IMR-90 (cell line): Measurements from ENCODE around the gene C1orf105. TPM values are rescaled to one million over a fixed set of nuclear protein-coding genes. Genes with fewer than 3 reads are reported as not detected.

Source experiments
- ATAC-seq: fragments of 200-7000 bp; cut with Tn5 transposase; 2 replicates; pipeline ENCODE4 v1.9.1; 2020; ENCODE audit warnings: low read depth, mild to moderate bottlenecking, moderate library complexity
- BruUV-seq: library from RNA; stranded (reverse); fragments of 400-500 nt; replicated peaks from 2 replicates; lab custom pipeline; 2021; lab: Mats Ljungman, UMichigan
- CTCF ChIA-PET: fragments of 300-600 bp; formaldehyde crosslinking; extraction: SDS; loops from one replicate; lab custom pipeline; 2021; ENCODE audit warnings: antibody characterized with exemption; lab: Yijun Ruan, JAX
- POLR2A ChIA-PET: fragments of 300-600 bp; sonication (Branson Sonifier 250); formaldehyde crosslinking; loops from one replicate; lab custom pipeline; 2022; ENCODE audit warnings: antibody characterized with exemption; ENCODE audit not compliant: unreplicated experiment; lab: Charles Lee
- DNase-seq: peaks from one replicate; pipeline ENCODE4 v3.0.0; 2013
- H2AFZ ChIP-seq: replicated peaks from 2 replicates; pipeline ENCODE3; 2013; ENCODE audit warnings: low read length, mild to moderate bottlenecking; ENCODE audit not compliant: poor library complexity
- H2AK5ac ChIP-seq: 2 replicates; pipeline ENCODE4 v1.6.1; 2013; ENCODE audit warnings: low read depth, low read length, inconsistent platforms
- H2AK9ac ChIP-seq: replicated peaks from 2 replicates; pipeline ENCODE3; 2013; ENCODE audit warnings: mild to moderate bottlenecking, low read depth, low read length, moderate library complexity; ENCODE audit not compliant: poor library complexity
- H2BK120ac ChIP-seq: 2 replicates; pipeline ENCODE4 v1.6.1; 2013; ENCODE audit warnings: low read depth, low read length, inconsistent platforms
- H2BK15ac ChIP-seq: 3 replicates; pipeline ENCODE4 v1.6.1; 2013; ENCODE audit warnings: low read depth, low read length, inconsistent platforms
- H2BK20ac ChIP-seq: 2 replicates; pipeline ENCODE4 v1.6.1; 2013; ENCODE audit warnings: low read depth, mild to moderate bottlenecking, inconsistent platforms, low read length, moderate library complexity
- H2BK5ac ChIP-seq: 2 replicates; pipeline ENCODE4 v1.6.1; 2013; ENCODE audit warnings: mild to moderate bottlenecking, low read depth, low read length, inconsistent platforms; ENCODE audit not compliant: poor library complexity, severe bottlenecking
- H3K14ac ChIP-seq: replicated peaks from 2 replicates; pipeline ENCODE4 v1.6.1; 2013; ENCODE audit warnings: low read depth, low read length, inconsistent platforms
- H3K18ac ChIP-seq: 2 replicates; pipeline ENCODE4 v1.6.1; 2013; ENCODE audit warnings: low read depth, low read length, control low read depth
- H3K23ac ChIP-seq: 2 replicates; pipeline ENCODE4 v1.6.1; 2013; ENCODE audit warnings: low read depth, low read length, inconsistent platforms
- H3K27ac ChIP-seq: 2 replicates; pipeline ENCODE4 v1.5.1; 2013; ENCODE audit warnings: mild to moderate bottlenecking, control low read depth, low read length; ENCODE audit not compliant: insufficient read depth
- H3K27me3 ChIP-seq: 2 replicates; pipeline ENCODE4 v1.6.1; 2013; ENCODE audit warnings: low read length; ENCODE audit not compliant: control insufficient read depth, insufficient read depth
- H3K36me3 ChIP-seq: 2 replicates; pipeline ENCODE4 v1.6.1; 2013; ENCODE audit warnings: low read length, mixed read lengths; ENCODE audit not compliant: control insufficient read depth, insufficient read depth
- H3K4ac ChIP-seq: 2 replicates; pipeline ENCODE4 v1.6.1; 2013; ENCODE audit warnings: low read depth, low read length, inconsistent platforms
- H3K4me1 ChIP-seq: 2 replicates; pipeline ENCODE4 v1.6.1; 2013; ENCODE audit warnings: low read length, mixed read lengths; ENCODE audit not compliant: control insufficient read depth, insufficient read depth
- H3K4me2 ChIP-seq: 2 replicates; pipeline ENCODE4 v1.6.1; 2013; ENCODE audit warnings: low read depth, mild to moderate bottlenecking, control low read depth, low read length, moderate library complexity
- H3K4me3 ChIP-seq: 2 replicates; pipeline ENCODE4 v1.5.1; 2013; ENCODE audit warnings: low read depth, mild to moderate bottlenecking, control low read depth, low read length, moderate library complexity; ENCODE audit not compliant: insufficient read depth
- H3K56ac ChIP-seq: 2 replicates; pipeline ENCODE4 v1.6.1; 2013; ENCODE audit warnings: low read length, inconsistent platforms; ENCODE audit not compliant: insufficient read depth; ENCODE audit errors: extremely low read depth
- H3K79me1 ChIP-seq, 2 experiments: 2 replicates each; pipeline ENCODE4 v1.6.1; 2013; ENCODE audit warnings: low read length in 2 of 2, inconsistent platforms in 1 of 2, low read depth in 1 of 2
- H3K9ac ChIP-seq: 2 replicates; pipeline ENCODE4 v1.6.1; 2013; ENCODE audit warnings: low read depth, low read length, control low read depth
- H3K9me1 ChIP-seq: 2 replicates; pipeline ENCODE4 v1.6.1; 2013; ENCODE audit warnings: low read length, inconsistent platforms; ENCODE audit not compliant: insufficient read depth
- H3K9me3 ChIP-seq: 2 replicates; pipeline ENCODE4 v1.6.1; 2013; ENCODE audit warnings: low read length; ENCODE audit not compliant: control insufficient read depth, insufficient read depth
- H4K20me1 ChIP-seq: 2 replicates; pipeline ENCODE4 v1.6.1; 2013; ENCODE audit warnings: low read length, inconsistent platforms; ENCODE audit not compliant: insufficient read depth
- H4K5ac ChIP-seq: 2 replicates; pipeline ENCODE4 v1.6.1; 2013; ENCODE audit warnings: mild to moderate bottlenecking, low read depth, low read length, control low read depth
- H4K8ac ChIP-seq, 2 experiments: 2 replicates each; pipeline ENCODE4 v1.6.1; 2013; ENCODE audit warnings: low read depth in 2 of 2, low read length in 2 of 2, control low read depth in 1 of 2, inconsistent platforms in 1 of 2
- H4K91ac ChIP-seq: 2 replicates; pipeline ENCODE4 v1.6.1; 2013; ENCODE audit warnings: low read depth, low read length, inconsistent platforms; ENCODE audit not compliant: insufficient read depth
- FOS ChIP-seq: fragments of 150-350 bp; IDR thresholded peaks from 2 replicates; pipeline ENCODE4 v1.6.1; 2016; ENCODE audit warnings: low read depth, low read length
- MAFK ChIP-seq: IDR thresholded peaks from 2 replicates; pipeline ENCODE4 v1.6.1; 2012; ENCODE audit warnings: low read depth, low read length, improper control_type of control experiment
- MXI1 ChIP-seq: IDR thresholded peaks from 2 replicates; pipeline ENCODE4 v1.6.1; 2012; ENCODE audit warnings: low read depth, mild to moderate bottlenecking, low read length, moderate library complexity, borderline replicate concordance
- NFE2L2 ChIP-seq: fragments of 150-350 bp; IDR thresholded peaks from 2 replicates; pipeline ENCODE4 v1.6.1; 2016; ENCODE audit warnings: low read depth, mild to moderate bottlenecking, low read length
- RCOR1 ChIP-seq: IDR thresholded peaks from 2 replicates; pipeline ENCODE4 v1.6.1; 2012; ENCODE audit warnings: mild to moderate bottlenecking, low read length, improper control_type of control experiment; ENCODE audit not compliant: insufficient replicate concordance
- RFX5 ChIP-seq: IDR thresholded peaks from 2 replicates; pipeline ENCODE4 v1.8.0; 2012; ENCODE audit warnings: low read depth, mild to moderate bottlenecking, low read length, moderate library complexity
- SMC3 ChIP-seq: fragments of 150-350 bp; IDR thresholded peaks from 2 replicates; pipeline ENCODE4 v1.6.1; 2016; ENCODE audit warnings: low read depth, mild to moderate bottlenecking, antibody characterized with exemption, low read length, moderate library complexity
- WGBS, 2 experiments: methylation state at CpG; one replicate each; pipeline versions ENCODE4 v1.1.5 to v1.1.7; 2013; ENCODE audit warnings: missing lambda C conversion rate in 2 of 2; ENCODE audit not compliant: insufficient read length in 1 of 2; ENCODE audit errors: extremely low coverage in 2 of 2; 5-methylcytosine and 5-hydroxymethylcytosine counted together
- dilution Hi-C: fragments of 300-500 bp; cut with HindIII; formaldehyde crosslinking; loops from one replicate; pipeline ENCODE4 v1.14.3; 2018; ENCODE audit warnings: low sequenced_read_pairs; ENCODE audit not compliant: unreplicated experiment
- in situ Hi-C: fragments of 300-500 bp; cut with MboI; formaldehyde crosslinking; loops from 3 replicates; pipeline ENCODE4 v1.14.3; 2019; ENCODE audit warnings: low sequenced_read_pairs, inconsistent platforms, mixed read lengths
- intact Hi-C: fragments of 100-400 bp; cut with micrococcal nuclease; formaldehyde crosslinking; loops from 2 replicates; pipeline ENCODE4 v1.10.0; 2022
- polyA plus RNA-seq, 3 experiments: library from polyadenylated mRNA; depleted of rRNA; stranded (reverse); fragments of >200 nt; gene quantifications; 2 replicates each; pipeline ENCODE4 v1.2.3, GENCODE V29; 2012; ENCODE audit warnings: low replicate concordance in 1 of 3
- total RNA-seq: library from RNA; depleted of rRNA; stranded (reverse); fragments of >200 nt; gene quantifications from 2 replicates; pipeline ENCODE4 v1.2.3, GENCODE V29; 2012

The C1orf105 gene
- total and polyA plus RNA-seq, 2 of the 4 experiments (the other 2 are of a cell fraction) = not detected

GRCh38 chr1:172400722-172401105 is 19.8 kb upstream of the C1orf105 start:
- no peak overlapping the region for H3K23ac ChIP-seq
- no peak overlapping the region for H2AFZ ChIP-seq
- H3K9ac ChIP-seq = no peak overlapping the region
- H4K5ac ChIP-seq = no peak overlapping the region
- WGBS, 2 experiments = 50% methylated on average over 1 of the region's 1 CpG; no CpG with 5 or more reads in 1 of the 2 experiments
- in situ Hi-C loops (loop anchor here (25.0 kb wide), 1 partner anchor 588 kb away; no protein-coding TSS in a partner anchor), dilution Hi-C loops (no loop called here), intact Hi-C loops (loop anchor here (5.0 kb wide), 1 partner anchor 598 kb away; no protein-coding TSS in a partner anchor)
- H2AK9ac ChIP-seq = no peak overlapping the region
- no peak for TF ChIP-seq RCOR1
- no peak for TF ChIP-seq RFX5
- no peak for TF ChIP-seq MAFK
- no peak for TF ChIP-seq SMC3
- no peak for TF ChIP-seq FOS
- TF ChIP-seq NFE2L2 = no peak
- no peak for TF ChIP-seq MXI1
- no peak overlapping the region for H3K56ac ChIP-seq
- H3K18ac ChIP-seq = no peak overlapping the region
- no peak overlapping the region for H2BK20ac ChIP-seq
- H2AK5ac ChIP-seq = no peak overlapping the region
- no peaks in the 10 kb centered on the region for H3K36me3 ChIP-seq
- H3K4me2 ChIP-seq = no peak overlapping the region
- H3K79me1 ChIP-seq = no peaks in the 10 kb centered on the region
- H2BK5ac ChIP-seq = no peak overlapping the region
- no peak overlapping the region for H2BK120ac ChIP-seq
- no peaks in the 10 kb centered on the region for H3K9me1 ChIP-seq
- peaks cover 3% of the 10 kb centered on the region for H3K4me1 ChIP-seq
- no peak overlapping the region for H4K91ac ChIP-seq
- no peak overlapping the region for H3K4me3 ChIP-seq
- no peaks in the 10 kb centered on the region for H3K9me3 ChIP-seq
- no peak for DNase-seq
- H3K27ac ChIP-seq = no peak overlapping the region
- no peak for ATAC-seq
- H3K4ac ChIP-seq = no peak overlapping the region
- no TSS peak for BruUV-seq
- no peaks in the 10 kb centered on the region for H3K27me3 ChIP-seq
- H4K8ac ChIP-seq = no peak overlapping the region
- CTCF ChIA-PET = interaction anchor here (0.7 to 2.2 kb wide), 3 partner anchors 41 to 398 kb away, joined by 3 to 8 read pairs (median 8); no protein-coding TSS in a partner anchor
- H3K14ac ChIP-seq = no peak overlapping the region
- H4K20me1 ChIP-seq = no peaks in the 10 kb centered on the region
- H2BK15ac ChIP-seq = no peak overlapping the region
- POLR2A ChIA-PET = interaction anchor here (0.5 to 2.2 kb wide), 3 partner anchors 256 to 302 kb away, joined by 3 to 12 read pairs (median 3); no protein-coding TSS in a partner anchor
